ENCODE results near the gene MLLT11.
"Not testable (repeated sequence)": the region's sequence is repeated elsewhere in the genome, so short reads cannot be mapped to it uniquely, and the experiment has no call there.

MLLT11 gene

DNA sequence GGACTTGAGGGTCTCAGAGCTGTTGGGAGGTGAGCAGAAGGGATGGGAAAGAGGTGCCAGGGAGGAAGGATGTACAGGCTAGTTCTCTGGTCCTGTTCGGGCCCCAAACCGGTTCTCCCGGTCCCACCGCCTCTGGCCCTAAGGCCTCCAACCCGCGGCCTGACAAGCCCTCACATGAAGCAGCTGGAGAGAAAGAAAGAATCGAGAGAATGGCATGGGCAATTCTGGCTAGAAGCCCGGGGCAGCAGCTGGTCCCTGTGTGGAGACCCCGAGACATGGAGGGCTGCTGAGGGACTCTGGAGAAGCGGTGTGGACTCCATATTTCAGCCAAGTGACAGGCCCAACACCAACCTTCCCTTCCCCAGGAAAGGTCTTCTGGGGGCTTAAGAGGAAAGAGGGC lies 1.5 kb upstream of the MLLT11 start:
- DNase-seq = no peak

DNA sequence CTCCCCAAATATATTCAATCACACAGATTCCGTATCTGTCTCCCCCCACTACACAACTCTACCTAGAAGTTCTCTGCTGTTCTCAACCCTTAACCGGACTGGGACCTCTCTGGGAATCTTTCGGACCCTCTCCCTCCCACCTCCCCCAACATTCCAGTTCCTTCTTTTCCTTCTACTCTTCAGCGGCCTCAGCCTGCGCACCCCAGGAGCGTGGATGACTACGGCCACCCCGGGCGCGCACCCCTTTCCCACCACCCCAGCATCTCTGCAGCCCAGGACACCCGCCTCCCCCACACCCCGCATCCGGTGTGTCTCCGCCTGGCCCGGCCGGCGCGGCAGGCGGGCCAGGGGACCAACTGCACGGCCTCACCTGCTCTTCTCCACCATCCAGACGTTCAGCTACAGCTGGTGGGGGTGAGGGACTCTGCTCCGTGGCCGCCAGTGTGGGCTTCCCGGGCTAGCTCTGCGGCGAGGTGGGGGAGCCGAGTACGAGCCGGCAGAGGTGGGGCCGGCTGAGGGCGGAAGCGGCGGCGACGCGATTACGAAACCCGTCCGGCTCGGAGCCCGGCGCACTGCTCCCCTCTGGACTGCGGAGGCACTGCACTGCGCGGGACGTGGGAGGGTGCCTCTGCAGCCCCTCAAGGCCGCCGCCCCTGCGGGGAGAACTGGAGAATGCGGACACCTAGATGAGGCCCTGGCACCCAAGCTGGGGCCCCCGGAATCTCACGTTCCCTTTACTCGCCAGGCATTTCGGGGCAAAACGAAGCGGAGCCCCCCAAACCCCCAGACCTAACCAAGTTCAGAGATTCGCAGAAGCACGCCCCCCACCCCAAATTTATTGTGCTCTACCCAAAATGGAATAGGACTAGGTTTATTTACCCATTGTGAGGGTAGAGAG lies 839 bp upstream of the MLLT11 start, which contains the start of gene CDC42SE1:
CDC42SE1 (minus strand) TSS at position 514 of the 898 bp plus-strand sequence. CDS start 3,892 bp downstream, outside the sequence.
- peak; percentile 81 to 85 for DNase-seq

DNA sequence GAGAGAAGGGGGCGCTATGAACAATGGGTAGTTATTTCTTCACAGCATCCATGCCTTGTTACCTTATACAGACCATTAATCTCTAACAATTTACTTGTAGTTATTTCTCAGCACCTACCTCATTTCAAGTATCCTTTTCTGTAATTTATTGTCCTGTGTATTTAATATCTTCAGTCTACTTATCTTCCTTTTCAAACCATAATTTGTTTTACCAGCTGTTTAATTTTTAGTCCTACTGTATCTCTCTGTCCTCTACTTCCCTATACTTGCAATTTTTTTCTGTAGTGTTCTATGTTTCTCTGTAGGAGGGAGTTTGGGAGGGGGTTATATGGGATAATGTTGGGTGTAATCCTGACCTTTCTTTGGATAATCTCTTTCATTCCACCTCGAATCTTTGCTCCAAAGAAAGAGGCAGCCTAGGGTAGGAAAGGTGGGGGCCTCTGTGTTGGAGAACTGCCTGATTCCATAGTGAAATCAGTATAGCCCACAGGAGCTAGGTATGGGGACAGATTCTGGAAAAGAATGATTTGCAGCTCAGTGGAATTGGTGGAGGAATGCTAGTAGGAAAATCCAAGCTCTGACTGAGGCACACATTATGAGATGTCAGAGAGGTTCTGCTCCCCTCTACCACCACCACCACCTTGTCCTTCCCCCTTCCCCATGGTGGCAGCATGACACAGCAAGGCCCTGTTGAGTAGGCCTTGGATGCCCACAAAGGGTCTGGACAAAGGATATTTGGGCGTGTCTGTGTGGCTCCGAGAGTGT lies 642 bp downstream of the MLLT11 start:
- peak in 1 of 2 experiments; percentile 8 for DNase-seq

DNA sequence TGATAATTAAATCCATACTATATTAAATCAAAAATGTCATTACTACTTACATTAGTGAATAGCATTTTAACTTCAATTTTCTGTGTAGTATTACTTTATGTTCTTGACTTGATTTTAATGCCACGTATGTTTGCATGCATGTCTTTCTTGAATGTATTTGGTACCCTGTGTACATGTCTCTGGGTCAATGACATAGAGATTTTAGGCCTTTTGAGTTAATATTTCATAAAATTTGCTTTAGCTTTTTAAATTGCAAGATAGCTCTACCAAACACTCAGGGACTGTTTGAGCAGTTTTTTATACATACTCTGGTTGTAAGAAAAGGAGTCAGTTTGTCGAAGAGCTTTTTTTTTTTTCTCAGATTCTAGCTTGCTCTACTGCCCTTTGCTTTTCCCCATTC lies 1.5 kb downstream of the MLLT11 start:
- DNase-seq = no peak

DNA sequence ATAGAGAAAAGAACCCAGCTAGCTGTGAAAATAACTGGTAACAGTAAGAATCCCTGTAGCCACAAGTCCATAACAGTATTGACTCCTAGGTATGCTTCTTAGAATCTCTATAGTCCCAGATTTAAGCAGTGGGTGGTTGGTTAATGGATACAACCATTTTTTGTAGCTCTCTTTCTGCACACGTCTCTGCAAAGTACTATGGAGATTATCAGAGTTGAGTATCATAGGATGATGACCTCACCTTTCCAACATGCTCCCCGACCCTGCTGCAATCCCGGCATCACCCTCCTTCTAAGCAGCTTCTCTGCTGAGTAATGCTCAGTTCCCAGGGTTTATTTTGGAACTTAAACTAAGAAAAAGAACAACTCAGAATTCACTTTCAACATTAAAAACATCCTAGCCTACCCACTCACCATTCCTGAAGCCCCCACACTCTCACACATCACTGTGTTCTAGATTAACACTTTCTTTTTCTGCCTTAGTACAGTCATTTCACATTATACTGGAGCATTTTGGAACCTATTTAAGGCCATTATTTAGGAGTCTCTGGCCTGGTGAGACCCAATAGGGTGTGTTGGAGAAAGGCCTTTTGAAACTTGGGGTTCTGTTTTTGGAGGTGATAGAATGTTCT lies 2.7 kb downstream of the MLLT11 start:
- DNase-seq = peak in 1 of 2 experiments; percentile 13

DNA sequence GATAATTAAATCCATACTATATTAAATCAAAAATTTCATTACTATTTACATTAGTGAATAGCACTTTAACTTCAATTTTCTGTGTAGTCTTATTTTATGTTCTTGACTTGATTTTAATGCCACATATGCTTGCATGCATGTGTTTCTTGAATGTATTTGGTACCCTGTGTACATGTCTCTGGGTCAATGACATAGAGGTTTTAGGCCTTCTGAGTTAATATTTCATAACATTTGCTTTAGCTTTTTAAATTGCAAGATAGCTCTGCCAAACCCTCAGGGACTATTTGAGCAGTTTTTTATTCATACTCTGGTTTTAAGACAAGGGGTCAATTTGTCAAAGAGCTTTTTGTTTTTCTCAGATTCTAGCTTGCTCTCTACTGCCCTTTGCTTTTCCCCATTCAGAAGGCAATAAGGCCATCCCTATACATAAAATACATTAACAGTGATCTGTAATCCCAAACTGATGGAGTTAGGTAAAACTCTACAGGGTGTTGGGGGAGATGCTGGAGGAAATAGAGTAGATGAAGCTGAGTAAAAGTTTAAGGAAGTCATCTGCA lies 5.0 kb downstream of the MLLT11 start:
- DNase-seq = no peak

DNA sequence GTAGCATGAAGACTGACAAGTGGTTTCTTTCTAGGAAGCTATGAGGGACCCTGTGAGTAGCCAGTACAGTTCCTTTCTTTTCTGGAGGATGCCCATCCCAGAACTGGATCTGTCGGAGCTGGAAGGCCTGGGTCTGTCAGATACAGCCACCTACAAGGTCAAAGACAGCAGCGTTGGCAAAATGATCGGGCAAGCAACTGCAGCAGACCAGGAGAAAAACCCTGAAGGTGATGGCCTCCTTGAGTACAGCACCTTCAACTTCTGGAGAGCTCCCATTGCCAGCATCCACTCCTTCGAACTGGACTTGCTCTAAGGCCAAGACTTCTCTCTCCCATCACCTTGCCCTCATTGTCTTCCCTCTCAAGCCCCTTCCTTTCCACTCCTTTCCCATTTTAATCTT lies 7.0 kb downstream of the MLLT11 start:
- DNase-seq = no peak

DNA sequence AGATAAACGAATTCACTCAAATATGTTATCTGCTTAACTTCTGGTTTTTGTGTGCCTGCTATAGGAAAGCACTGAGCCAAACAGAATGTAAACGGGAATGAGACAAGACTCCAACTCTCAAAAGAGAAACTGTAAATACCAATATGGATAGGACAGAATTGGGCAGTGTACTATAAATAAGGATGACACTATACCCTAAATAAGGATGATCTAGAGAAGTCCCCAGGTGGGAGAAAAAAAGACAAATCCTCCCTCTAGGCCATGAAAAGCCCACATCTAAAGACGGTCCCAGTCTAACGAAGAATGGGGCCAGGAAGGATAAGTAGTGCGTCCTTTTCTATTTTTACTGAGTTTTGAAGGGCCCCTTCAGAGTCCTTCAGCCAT lies 8.9 kb downstream of the MLLT11 start:
- no peak for DNase-seq

DNA sequence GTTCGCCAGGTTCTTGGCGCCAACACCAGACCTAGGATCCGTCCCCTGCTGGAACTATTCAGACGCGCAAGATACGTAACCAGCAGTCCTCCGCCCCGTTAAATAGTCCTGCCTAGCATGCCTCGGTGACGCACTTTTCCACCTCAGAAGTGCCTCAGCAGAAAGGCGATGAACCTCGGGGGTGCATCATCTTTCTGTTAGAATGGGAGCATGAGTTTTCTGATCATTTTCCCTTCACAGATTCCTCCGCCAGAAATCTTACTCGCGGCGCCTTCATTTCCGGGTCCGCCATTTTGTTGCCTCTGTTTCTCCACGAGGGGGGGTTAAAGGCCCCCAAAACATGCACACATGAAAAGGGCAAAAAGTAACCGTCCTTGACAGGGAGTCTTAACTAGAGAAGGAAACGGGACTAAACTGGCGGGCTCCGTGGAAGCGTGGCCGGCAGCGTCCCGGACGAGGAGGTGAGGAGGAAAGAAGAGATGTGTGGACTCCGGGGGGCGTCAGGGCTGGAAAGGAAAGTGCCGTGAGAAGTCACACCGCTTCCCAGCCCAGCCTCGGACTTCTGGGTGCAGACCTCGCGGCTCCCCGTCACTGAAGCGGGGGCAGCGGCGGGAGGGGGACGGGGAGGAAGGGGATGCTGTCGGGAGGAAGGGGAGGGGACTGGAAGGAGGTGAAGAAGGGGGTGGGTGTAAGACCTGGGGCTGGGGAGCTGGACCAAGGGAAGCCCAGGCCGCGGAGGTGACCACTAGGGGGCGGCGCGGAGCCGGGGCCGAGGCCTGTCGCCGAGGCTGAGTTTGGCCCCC lies 10.5 kb downstream of the MLLT11 start, which contains the start of gene GABPB2:
GABPB2 (plus strand) TSS at position 288 of the 803 bp plus-strand sequence. CDS start 17,429 bp downstream, outside the sequence.
- DNase-seq = peak; percentile 94 to 95

DNA sequence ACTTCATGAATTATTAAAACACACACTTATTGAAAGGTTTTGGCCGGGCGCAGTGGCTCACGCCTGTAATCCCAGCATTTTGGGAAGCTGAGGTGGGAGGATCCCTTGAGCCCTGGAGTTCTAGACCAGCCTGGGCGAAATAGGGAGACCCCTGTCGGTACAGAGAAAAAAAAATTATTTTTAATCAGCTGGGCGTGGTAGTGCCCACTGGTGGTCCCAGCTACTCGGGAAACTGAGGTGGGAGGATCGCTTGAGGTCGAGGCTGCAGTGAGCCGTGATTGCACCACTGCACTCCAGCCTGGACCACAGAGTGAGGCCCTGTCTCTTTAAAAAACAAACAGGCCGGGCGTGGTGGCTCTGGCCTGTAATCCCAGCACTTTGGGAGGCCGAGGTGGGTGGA lies 12.0 kb downstream of the MLLT11 start:
- DNase-seq = no peak

DNA sequence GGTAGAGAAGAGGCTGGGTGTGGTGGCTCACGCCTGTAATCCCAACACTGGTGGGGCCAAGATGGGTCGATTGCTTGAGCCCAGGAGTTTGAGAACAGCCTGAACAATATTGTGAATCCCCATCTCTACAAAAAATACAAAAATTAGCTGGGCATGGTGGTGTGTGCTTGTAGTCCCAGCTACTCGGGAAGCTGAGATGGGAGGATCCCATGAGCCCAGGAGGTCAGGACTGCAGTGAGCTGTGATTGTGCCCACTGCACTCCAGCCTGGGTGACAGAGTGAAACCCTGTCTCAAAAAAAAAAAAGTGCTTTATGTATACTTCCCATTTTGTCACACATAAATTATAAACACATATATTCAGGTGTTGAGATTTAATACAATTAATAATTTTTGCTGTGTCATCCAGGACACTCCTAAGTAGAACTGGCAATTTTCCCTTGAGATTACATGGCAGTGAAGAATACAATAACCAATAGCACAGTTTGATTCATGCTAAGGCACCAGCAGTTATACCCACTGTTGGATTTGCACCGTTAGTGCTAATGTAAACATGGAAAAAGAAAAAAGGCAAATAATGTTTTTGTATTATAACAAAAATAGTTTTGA lies 25.9 kb downstream of the MLLT11 start:
- DNase-seq = no peak

DNA sequence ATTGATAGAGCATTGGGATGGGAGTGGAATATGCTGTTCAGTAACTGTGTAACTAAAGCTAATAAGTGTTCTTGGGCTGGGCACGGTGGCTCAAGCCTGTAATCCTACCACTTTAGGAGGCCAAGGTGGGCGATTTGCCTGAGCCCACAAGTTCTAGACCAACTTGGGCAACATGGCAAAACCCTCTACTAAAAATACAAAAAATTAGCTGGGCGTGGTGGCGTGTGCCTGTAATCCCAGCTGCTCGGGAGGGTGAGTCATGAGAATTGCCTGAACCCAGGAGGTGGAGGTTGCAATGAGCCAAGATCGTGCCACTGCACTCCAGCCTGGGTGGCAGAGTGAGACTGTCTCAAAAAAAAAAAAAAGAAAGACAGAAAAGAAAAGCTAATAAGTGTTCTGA lies 37.2 kb downstream of the MLLT11 start:
- not testable (repeated sequence) for DNase-seq

DNA sequence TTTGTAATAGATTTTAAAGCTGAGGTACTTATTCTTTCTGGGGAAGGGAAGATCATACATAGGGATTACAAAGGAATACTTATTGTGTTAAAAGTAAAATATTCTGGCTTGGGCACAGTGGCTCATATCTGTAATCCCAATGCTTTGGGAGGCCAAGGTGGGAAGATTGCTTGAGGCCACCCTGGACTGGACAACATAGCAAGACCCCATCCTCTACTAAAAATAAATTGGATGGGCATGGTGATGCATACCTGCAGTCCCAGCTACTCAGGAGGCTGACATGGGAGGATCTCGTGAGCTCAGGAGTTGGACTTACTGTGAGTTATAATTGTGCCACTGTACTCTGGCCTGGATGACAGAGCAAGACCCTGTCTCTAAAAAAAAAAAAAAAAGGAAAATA lies 37.9 kb downstream of the MLLT11 start:
- no peak for DNase-seq

DNA sequence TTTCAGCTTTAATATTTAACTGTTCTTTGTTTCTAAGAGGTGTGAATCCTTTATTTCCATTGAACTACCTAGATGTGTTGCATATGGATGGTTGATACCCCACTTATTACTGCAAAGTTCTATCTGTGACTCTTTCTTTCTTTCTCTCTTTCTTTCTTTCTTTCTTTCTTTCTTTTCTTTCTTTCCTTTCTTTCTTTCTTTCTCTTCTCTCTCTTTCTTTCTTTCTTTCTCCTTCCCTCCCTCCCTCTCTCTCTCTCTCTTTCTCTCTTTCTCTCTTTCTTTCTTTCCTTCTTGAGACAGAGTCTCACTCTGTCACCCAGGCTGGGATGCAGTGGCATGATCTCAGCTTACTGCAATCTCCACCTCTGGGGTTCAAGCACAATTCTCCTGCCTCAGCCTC lies 44.4 kb downstream of the MLLT11 start:
- DNase-seq = no peak

DNA sequence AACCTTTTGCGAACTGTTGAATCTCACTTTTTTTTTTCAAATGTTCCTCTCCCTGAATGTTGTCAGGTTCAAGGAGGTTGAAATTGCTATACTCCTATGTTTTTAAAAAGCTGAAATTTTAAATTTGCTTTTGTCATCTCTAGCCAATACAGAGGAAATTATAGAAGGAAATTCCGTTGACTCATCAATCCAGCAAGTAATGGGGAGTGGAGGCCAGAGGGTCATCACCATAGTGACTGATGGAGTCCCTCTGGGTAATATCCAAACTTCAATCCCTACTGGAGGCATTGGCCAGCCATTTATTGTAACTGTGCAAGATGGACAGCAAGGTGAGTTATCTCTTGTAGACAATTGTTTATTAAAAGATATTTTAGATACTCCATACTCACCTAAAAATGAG lies 46.7 kb downstream of the MLLT11 start:
- DNase-seq = no peak

DNA sequence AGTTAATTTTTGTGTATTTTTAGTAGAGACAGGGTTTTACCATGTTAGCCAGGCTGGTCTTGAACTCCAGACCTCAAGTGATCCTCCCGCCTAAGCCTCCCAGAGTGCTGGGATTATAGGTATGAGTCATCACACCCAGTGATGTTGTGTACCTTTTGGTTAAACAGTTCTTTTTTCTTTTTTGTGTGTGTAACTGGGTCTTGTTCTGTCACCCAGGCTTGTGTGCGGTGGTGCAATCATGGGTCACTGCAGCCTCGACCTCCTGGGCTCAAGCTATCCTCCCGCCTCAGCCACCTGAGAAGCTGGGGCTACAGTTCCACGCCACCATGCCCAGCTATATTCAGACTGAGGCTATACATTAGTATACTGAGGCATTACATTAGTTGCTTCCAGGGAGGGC lies 48.1 kb downstream of the MLLT11 start:
- no peak for DNase-seq

DNA sequence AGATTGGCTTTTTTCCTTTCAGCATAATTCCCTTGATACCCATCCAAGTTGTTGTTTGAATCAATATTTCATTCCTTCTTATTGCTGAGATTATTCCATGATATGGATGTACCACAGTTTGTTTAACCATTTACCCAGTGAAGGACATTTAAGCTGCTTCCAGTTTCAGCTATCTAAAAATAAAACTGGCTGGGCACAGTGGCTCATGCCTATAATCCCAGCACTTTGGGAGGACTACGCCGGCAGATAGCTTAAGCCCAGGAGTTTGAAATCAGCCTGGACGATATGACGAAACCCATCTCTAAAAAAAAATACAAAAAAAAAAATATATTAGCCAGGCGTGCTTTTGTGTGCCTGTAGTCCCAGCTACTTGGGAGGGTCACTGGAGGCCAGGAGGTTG lies 53.7 kb downstream of the MLLT11 start:
- no peak for DNase-seq
